Progenitor cell of endocrine pancreas (in vitro differentiated cells): ENCODE measurements around the gene LYPD5. TPM values are rescaled to one million over a fixed set of nuclear protein-coding genes. Genes with fewer than 3 reads are reported as not detected.
"Not testable (repeated sequence)": the region's sequence is repeated elsewhere in the genome, so short reads cannot be mapped to it uniquely, and the experiment has no call there.

Experiments used
- DNase-seq: peaks from one replicate; pipeline ENCODE4 v3.0.0; 2021; ENCODE audit warnings: low spot score; ENCODE audit not compliant: unreplicated experiment
- H3K27ac Mint-ChIP-seq: 2 replicates; pipeline ENCODE4 v1.8.0; 2021; ENCODE audit warnings: mild to moderate bottlenecking, moderate library complexity, mixed read lengths
- H3K27me3 Mint-ChIP-seq: 2 replicates; pipeline ENCODE4 v1.8.0; 2021; ENCODE audit warnings: mixed read lengths
- H3K36me3 Mint-ChIP-seq: 2 replicates; pipeline ENCODE4 v1.8.0; 2022; ENCODE audit warnings: mixed read lengths; ENCODE audit not compliant: insufficient read depth
- H3K4me1 Mint-ChIP-seq: 2 replicates; pipeline ENCODE4 v1.8.0; 2021; ENCODE audit warnings: low read depth, mixed read lengths
- H3K4me3 Mint-ChIP-seq: 2 replicates; pipeline ENCODE4 v1.8.0; 2021; ENCODE audit warnings: low read depth, mild to moderate bottlenecking, moderate library complexity, mixed read lengths
- H3K9me3 Mint-ChIP-seq: 2 replicates; pipeline ENCODE4 v1.8.0; 2021; ENCODE audit warnings: low read depth, mixed read lengths
- total RNA-seq: library from RNA; stranded (reverse); gene quantifications from 2 replicates; pipeline ENCODE4 v1.2.1, GENCODE V29; 2021
- TF ChIP-seq, protein P1 (sequence below): fragments of 200-600 bp; sonication (generic); IDR thresholded peaks from one replicate; pipeline ENCODE4 v1.5.0; 2021; ENCODE audit warnings: antibody characterized with exemption, mild to moderate bottlenecking; ENCODE audit not compliant: unreplicated experiment

LYPD5 gene
- total RNA-seq, 1 donor from 2014 or later: not detected

- Mint-ChIP-seq H3K9me3 (no peaks in the 10 kb centered on the region), H3K27ac (no peak overlapping the region), H3K4me3 (no peak overlapping the region), H3K4me1 (no peaks in the 10 kb centered on the region), H3K36me3 (no peaks in the 10 kb centered on the region), H3K27me3 (peaks cover 55% of the 10 kb centered on the region)
- DNase-seq: no peak
- TF ChIP-seq, protein P1, sequence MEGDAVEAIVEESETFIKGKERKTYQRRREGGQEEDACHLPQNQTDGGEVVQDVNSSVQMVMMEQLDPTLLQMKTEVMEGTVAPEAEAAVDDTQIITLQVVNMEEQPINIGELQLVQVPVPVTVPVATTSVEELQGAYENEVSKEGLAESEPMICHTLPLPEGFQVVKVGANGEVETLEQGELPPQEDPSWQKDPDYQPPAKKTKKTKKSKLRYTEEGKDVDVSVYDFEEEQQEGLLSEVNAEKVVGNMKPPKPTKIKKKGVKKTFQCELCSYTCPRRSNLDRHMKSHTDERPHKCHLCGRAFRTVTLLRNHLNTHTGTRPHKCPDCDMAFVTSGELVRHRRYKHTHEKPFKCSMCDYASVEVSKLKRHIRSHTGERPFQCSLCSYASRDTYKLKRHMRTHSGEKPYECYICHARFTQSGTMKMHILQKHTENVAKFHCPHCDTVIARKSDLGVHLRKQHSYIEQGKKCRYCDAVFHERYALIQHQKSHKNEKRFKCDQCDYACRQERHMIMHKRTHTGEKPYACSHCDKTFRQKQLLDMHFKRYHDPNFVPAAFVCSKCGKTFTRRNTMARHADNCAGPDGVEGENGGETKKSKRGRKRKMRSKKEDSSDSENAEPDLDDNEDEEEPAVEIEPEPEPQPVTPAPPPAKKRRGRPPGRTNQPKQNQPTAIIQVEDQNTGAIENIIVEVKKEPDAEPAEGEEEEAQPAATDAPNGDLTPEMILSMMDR: no peak
Observed at GRCh38 chr19:43818500-43818899, 16.3 kb upstream of the LYPD5 start.

- not testable (repeated sequence) for H3K9me3 Mint-ChIP-seq, H3K4me3 Mint-ChIP-seq, DNase-seq, H3K27ac Mint-ChIP-seq, H3K36me3 Mint-ChIP-seq, H3K4me1 Mint-ChIP-seq
- peaks cover 61% of the 10 kb centered on the region for H3K27me3 Mint-ChIP-seq
Observed at GRCh38 chr19:43817454-43817853, 15.2 kb upstream of the LYPD5 start.

- Mint-ChIP-seq H3K27ac (no peak overlapping the region), H3K27me3 (peaks cover 59% of the 10 kb centered on the region), H3K36me3 (no peaks in the 10 kb centered on the region), H3K9me3 (no peaks in the 10 kb centered on the region), H3K4me1 (no peaks in the 10 kb centered on the region), H3K4me3 (no peak overlapping the region)
- TF ChIP-seq, protein P1: no peak
- no peak for DNase-seq
Observed at GRCh38 chr19:43814663-43815352, 12.6 kb upstream of the LYPD5 start.

- TF ChIP-seq, protein P1: no peak
- no peak for DNase-seq
- H3K27me3 Mint-ChIP-seq: peaks cover 54% of the 10 kb centered on the region
- H3K27ac Mint-ChIP-seq: no peak overlapping the region
- no peaks in the 10 kb centered on the region for H3K9me3 Mint-ChIP-seq
- H3K36me3 Mint-ChIP-seq: no peaks in the 10 kb centered on the region
- H3K4me3 Mint-ChIP-seq: no peak overlapping the region
- H3K4me1 Mint-ChIP-seq: no peaks in the 10 kb centered on the region
Observed at GRCh38 chr19:43812688-43813087, 10.4 kb upstream of the LYPD5 start.

- no peak overlapping the region for H3K4me3 Mint-ChIP-seq
- TF ChIP-seq, protein P1: no peak
- peaks cover 57% of the 10 kb centered on the region for H3K27me3 Mint-ChIP-seq
- no peak overlapping the region for H3K27ac Mint-ChIP-seq
- no peaks in the 10 kb centered on the region for H3K4me1 Mint-ChIP-seq
- no peaks in the 10 kb centered on the region for H3K36me3 Mint-ChIP-seq
- H3K9me3 Mint-ChIP-seq: no peaks in the 10 kb centered on the region
- DNase-seq: no peak
Observed at GRCh38 chr19:43812259-43812658, 10.0 kb upstream of the LYPD5 start.

GRCh38 chr19:43811837-43812236 lies 9.6 kb upstream of the LYPD5 start:
- DNase-seq: no peak
- no peaks in the 10 kb centered on the region for H3K36me3 Mint-ChIP-seq
- no peaks in the 10 kb centered on the region for H3K4me1 Mint-ChIP-seq
- H3K9me3 Mint-ChIP-seq: no peaks in the 10 kb centered on the region
- TF ChIP-seq, protein P1: no peak
- no peak overlapping the region for H3K27ac Mint-ChIP-seq
- no peak overlapping the region for H3K4me3 Mint-ChIP-seq
- peaks cover 54% of the 10 kb centered on the region for H3K27me3 Mint-ChIP-seq
